Activated CD8-positive, alpha-beta memory T cell treated with anti-CD3 and anti-CD28 coated beads, Interleukin-2, amount 50 U/mL, for 1 hour (primary cell): ENCODE results near the gene ADAMTS14.
"Not testable (repeated sequence)": the region's sequence is repeated elsewhere in the genome, so short reads cannot be mapped to it uniquely, and the experiment has no call there.

Source experiments
- DNase-seq: peaks from one replicate; pipeline ENCODE4 v3.0.0-alpha.2; 2020; ENCODE audit errors: extremely low read depth

ADAMTS14 gene, protein sequence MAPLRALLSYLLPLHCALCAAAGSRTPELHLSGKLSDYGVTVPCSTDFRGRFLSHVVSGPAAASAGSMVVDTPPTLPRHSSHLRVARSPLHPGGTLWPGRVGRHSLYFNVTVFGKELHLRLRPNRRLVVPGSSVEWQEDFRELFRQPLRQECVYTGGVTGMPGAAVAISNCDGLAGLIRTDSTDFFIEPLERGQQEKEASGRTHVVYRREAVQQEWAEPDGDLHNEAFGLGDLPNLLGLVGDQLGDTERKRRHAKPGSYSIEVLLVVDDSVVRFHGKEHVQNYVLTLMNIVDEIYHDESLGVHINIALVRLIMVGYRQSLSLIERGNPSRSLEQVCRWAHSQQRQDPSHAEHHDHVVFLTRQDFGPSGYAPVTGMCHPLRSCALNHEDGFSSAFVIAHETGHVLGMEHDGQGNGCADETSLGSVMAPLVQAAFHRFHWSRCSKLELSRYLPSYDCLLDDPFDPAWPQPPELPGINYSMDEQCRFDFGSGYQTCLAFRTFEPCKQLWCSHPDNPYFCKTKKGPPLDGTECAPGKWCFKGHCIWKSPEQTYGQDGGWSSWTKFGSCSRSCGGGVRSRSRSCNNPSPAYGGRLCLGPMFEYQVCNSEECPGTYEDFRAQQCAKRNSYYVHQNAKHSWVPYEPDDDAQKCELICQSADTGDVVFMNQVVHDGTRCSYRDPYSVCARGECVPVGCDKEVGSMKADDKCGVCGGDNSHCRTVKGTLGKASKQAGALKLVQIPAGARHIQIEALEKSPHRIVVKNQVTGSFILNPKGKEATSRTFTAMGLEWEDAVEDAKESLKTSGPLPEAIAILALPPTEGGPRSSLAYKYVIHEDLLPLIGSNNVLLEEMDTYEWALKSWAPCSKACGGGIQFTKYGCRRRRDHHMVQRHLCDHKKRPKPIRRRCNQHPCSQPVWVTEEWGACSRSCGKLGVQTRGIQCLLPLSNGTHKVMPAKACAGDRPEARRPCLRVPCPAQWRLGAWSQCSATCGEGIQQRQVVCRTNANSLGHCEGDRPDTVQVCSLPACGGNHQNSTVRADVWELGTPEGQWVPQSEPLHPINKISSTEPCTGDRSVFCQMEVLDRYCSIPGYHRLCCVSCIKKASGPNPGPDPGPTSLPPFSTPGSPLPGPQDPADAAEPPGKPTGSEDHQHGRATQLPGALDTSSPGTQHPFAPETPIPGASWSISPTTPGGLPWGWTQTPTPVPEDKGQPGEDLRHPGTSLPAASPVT

DNA sequence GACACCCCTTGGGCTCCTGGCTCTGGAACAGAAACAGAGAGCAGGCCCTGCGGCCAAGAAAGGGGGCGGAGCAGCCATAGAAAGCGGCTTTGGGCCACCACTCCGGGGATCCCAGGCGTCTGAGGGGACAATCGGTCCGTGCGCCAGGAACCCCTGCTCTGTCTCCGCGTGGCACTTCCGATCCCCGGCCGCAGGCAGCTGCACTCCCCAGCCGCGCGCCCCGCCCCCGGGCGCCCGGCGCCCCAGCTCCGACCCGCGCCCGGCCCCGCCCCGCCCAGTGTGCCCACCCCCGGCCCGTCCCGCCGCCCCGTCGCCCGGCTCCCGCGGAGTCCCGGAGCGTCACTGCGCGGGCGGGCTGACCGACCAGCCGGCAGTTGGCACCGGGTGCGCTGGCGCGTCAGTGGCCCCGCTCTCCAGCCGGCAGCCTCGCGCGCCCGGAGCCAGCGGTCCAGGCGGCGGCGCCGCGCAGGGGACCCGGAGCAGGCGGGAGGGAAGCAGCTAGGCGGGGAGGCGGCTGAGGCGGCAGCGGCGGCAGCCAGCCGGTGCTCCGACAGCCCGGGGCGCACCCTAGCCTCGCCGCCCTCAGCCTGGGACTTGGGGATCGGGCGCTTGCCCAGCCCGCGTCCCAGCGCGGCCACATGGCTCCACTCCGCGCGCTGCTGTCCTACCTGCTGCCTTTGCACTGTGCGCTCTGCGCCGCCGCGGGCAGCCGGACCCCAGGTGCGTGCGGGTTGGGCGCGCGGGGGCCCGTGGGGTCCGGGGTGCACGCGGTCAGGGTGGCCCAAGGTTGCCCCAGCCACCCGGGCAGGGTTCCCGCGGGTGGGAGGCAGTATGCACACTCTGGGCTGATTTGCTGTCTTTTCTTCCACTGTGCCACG, at the start of gene ADAMTS14:
Gene ADAMTS14, plus strand, starts transcription at position 342 of the 878 bp plus-strand sequence. Its CDS starts 297 bp downstream, at position 639.
- no peak for DNase-seq

DNA sequence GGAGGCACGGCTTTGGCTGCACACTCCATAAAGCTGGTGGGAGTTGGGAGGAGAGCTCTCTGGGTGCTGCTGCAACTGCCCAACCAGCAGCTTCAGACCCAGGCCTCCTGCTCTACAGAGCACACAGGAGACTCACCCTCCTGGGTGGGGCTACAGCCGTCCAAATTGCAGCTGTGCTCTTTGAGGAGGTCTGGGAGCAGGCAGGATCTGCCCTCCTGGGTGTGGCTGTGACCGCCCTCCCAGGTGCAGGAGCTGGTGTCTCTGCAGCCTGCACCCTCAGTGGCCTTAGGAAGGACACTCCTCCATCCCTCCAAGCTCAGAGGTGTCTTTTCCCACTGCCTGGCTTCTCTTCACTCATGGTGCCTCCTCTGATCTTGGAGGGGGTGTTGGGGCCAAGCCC, 49.8 kb upstream of the ADAMTS14 start:
- no peak for DNase-seq

DNA sequence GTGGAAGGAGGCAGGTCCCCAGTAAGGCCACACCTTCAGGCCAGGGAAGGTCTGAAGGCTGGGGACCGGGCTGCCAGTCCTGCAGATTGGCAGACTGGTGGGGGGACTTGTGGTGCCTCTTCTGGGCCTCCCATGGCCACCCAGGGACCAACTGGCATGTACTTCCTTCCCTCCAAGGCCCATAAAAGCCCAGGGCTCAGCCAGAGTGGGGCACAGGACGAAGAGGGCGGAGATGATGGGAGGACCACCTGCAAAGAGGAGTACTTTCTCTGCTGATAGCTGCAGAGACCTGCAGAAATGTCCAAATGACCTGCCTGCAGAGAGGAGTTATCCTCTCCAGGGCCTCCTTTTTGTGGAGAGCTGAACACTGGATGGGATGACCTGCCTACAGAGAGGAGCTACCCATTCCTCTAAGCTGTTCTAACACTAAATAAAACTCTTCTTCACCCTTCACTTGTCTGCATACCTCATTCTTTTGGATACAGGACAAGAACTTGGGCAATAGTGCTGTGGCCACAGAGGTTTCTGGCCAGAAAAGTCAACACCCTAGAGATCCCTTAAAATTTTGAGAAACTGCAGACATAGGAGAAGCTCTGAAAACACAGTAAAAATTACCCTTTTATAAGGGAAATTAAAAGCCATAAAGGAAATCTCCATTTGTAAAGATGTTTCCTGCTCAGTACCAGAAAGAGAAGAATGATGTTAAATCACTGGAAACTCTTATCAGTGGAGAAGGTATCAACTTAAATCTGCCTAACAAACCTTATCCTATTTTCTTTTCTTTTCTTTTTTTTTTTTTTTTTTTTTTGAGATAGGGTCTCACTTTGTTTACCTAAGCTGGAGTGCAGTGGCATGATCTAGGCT, 49.1 kb upstream of the ADAMTS14 start:
- DNase-seq: no peak

DNA sequence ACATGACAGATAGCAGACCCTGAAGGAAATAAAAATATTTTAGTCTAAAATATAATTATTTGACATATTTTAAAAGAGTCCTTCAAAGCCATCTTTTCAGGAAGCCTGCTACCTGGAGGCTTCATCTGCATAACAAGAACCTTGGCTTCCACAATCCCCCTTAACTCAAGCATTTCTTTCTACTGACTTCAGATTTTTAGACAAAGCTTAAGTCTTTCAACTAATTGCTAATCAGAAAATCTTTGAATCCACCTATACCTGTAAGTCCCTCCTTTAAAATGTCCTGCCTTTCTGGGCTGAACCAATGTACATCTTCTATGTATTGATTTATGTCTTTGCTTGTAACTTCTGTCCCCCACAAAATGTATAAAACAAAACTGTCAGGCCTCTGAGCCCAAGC, 46.2 kb upstream of the ADAMTS14 start:
- DNase-seq: no peak

DNA sequence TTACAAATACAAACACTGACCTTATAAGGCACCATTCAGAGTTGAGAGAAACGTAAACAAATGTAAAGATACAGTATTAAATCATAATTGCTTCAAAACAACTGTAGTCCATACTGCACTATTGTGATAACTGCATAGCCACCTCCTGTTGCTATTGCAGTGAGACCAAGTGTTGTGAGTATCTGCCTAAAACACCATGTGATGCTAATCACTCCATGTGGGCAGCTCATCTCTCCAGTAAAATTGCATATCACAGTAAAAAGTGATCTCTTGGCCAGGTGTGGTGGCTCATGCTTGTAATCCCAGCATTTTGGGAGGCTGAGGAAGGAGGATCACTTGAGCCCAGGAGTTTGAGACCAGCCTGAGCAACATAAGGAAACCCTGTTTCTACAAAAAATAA, 43.0 kb upstream of the ADAMTS14 start:
- no peak for DNase-seq

DNA sequence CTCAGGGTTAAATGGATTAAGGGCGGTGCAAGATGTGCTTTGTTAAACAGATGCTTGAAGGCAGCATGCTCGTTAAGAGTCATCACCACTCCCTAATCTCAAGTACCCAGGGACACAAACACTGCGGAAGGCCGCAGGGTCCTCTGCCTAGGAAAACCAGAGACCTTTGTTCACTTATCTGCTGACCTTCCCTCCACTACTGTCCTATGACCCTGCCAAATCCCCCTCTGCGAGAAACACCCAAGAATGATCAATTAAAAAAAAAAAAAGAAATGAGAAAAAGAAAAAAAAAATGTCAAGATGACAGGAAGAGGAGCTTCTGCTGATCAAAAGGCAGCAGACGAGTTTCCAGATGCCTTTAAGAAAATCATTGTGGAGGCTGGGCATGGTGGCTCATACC, 40.6 kb upstream of the ADAMTS14 start:
- not testable (repeated sequence) for DNase-seq

DNA sequence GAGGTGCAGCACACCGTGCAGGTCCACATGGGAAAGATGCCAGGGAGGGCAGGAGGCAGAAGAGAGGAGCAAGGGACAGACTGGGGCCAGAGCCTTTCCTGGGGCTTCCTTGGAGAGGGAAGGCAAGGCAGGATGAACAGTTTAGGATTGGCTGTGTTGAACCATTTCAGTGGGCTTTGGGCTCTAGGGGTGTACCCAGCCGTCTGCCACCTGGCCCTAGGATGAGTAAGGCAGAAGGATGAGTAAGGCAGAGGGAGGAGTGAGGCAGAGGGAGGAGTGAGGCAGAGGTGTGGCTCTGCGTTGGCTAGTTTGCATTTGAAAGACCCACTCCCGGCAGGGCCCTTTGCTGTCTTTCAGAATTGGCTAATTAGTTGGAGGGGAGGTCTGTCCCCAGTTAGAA, 38.3 kb upstream of the ADAMTS14 start:
- DNase-seq: no peak

DNA sequence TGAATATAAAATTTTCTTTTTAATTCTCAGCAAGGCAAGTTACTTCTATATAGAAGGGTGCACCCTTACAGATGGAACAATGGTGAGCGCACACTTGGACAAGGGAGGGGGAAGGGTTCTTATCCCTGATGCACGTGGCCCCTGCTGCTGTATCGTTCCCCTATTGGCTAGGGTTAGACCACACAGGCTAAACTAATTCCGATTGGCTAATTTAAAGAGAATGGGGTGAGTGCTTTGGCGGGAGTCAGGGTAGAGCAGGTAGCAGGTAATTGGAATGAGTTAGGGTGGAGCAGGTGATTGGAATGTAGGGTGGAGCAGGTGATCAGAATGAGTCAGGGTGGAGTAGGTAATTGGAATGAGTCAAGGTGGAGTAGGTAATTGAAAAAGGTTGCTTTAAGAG, 37.8 kb upstream of the ADAMTS14 start:
- not testable (repeated sequence) for DNase-seq

DNA sequence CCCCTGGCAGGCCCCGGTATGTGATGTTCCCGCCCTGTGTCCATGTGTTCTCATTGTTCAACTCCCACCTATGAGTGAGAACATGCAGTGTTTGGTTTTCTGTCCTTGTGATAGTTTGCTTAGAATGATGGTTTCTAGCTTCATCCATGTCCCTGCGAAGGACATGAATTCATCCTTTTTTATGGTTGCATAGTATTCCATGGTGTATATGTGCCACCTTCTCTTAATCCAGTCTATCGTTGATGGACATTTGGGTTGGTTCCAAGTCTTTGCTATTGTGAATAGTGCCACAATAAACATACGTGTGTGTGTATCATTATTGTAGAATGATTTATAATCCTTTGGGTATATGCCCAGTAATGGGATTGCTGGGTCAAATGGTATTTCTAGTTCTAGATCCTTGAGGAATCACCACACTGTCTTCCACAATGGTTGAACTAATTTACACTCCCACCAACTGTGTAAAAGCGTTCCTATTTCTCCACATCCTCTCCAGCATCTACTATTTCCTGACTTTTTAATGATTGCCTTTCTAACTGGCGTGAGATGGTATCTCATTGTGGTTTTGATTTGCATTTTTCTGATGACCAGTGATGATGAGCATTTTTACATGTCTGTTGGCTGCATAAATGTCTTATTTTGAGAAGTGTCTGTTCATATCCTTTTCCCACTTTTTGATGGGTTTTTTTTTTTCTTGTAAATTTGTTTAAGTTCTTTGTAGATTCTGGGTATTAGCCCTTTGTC, 32.5 kb upstream of the ADAMTS14 start:
- not testable (repeated sequence) for DNase-seq

DNA sequence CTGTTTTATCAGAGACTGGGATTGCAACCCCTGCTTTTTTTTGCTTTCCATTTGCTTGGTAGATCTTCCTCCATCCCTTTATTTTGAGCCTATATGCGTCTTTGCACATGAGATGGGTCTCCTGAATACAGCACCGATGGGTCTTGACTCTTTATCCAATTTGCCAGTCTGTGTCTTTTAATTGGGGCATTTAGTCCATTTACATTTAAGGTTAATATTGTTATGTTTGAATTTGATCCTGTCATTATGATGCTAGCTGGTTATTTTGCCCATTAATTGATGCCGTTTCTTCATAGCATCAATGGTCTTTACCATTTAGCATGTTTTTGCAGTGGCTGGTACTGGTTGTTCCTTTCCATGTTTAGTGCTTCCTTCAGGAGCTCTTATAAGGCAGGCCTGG, 29.0 kb upstream of the ADAMTS14 start:
- not testable (repeated sequence) for DNase-seq

DNA sequence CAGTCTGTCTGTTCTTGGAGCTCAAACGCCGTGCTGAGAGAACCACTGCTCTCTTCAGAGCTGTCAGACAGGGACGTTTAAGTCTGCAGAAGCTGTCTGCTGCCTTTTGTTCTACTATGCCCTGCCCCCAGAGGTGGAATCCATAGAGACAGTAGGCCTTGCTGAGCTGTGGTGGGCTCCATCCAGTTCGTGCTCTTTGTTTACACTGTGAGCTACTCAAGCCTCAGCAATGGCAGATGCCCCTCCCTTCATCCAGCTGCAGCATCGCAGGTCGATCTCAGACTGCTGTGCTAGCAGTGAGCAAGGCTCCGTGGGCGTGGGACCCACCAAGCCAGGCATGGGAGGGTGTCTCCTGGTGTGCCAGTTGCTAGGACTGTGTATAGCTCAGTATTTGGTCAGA, 27.3 kb upstream of the ADAMTS14 start:
- DNase-seq: not testable (repeated sequence)

DNA sequence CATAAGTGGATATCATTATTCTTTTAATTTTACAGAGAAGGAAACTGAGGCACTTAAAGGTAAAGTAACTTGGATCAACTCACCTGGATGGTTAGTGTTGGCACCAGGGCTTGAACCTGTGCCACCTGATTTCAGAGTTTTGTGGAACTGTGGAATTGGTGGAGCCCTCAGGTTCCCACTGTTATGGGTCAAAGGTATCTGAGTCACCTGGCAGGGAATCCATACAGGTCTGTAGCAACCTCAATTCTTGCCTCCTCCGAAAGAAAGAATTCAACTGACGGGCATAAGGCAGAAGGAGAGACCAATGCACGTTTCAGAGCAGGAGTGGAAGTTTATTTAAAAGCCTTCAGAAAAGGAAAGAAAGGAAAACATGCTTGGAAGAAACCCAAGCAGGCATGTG, 25.2 kb upstream of the ADAMTS14 start:
- DNase-seq: no peak

DNA sequence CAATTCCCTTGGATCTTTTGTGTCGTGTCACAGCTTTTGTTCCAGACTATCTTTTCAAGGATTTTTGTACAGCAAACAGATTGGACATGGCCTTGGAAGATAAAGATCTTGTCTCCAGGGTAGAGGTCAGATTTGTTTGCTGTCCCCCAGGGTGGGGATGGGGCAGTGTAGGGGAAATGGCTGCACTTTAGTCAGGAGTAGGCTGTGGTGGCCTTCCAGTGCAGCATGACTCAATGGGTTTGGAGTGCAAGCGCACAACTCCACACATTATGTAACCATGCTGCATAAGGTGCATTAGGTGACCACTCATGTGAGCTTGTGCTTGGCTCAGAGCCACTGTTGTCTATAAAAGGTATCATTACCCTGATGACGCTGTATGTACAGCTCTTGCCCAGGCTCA, 23.9 kb upstream of the ADAMTS14 start:
- DNase-seq: no peak

DNA sequence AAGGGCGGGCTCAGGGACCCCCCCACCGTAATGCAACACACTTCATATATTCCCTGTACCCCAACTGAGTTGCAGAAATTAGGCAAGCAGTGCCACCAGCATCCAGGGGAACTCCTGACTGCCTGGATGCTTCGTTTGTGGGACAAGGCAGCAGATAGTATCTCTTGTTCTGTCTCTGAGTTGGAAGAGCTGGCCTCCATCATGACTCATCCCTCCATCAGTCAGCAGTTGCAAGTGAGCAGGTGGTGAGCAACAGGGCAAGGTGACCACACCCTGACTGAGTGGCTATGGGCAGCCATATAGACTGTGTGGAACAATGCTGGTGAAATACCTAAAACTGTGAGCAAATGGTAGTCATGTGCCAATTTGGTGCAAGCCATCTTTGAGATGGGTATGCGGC, 22.8 kb upstream of the ADAMTS14 start:
- no peak for DNase-seq

DNA sequence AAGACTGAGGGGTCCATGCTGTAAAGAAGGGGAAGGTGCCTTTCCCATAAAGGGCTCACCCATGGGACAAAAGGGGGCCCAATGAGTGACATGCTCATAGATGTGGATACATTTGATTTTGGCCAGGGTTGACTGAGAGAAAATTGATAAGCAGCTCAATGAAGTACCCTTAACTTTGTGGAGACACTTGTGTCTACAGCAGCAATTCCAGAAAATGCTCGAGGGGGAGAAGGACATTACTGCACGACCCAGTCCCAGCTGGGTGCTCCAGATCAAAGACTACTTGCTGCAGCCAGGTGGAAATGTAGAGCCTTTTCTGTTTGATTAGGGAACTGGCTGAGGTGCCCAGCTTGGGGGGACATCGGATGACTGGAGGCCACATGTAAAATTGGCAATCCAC, 22.2 kb upstream of the ADAMTS14 start:
- no peak for DNase-seq

DNA sequence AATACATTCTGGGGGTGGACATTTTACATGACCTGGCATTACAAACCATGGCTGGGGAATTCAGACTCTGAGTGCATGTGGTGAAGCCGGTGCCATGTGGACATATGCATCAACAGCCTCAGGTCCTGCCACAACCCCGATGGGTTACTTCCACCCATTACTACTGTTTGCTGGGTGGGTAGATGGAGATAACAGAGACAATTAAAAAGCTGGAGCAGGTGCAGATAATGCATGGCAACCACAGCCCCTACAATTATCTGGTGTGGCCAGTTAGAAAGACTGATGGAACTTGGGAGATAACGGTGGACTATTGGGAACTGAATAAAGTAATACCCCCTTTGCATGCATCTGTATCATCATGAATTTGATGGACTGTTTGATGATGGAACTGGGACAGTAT, 21.6 kb upstream of the ADAMTS14 start:
- no peak for DNase-seq

DNA sequence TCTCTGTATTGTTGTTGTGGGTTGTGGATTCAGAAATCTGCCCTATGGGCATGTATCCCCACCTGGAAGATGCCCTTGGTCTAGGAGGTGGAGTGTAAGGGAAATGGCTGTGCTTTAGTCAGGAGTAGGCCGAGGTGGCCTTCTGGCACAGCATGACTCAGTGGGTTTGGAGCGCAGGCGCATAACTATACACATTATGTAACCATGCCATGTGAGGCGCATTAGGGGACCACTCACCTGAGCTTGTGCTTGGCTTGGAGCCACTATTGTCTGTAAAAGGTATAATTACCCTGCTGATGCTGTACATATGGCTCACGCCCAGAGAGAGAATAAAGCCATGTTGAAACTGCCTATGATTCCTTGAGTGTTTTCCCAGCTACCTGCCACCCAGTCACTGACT, 20.6 kb upstream of the ADAMTS14 start:
- DNase-seq: no peak

DNA sequence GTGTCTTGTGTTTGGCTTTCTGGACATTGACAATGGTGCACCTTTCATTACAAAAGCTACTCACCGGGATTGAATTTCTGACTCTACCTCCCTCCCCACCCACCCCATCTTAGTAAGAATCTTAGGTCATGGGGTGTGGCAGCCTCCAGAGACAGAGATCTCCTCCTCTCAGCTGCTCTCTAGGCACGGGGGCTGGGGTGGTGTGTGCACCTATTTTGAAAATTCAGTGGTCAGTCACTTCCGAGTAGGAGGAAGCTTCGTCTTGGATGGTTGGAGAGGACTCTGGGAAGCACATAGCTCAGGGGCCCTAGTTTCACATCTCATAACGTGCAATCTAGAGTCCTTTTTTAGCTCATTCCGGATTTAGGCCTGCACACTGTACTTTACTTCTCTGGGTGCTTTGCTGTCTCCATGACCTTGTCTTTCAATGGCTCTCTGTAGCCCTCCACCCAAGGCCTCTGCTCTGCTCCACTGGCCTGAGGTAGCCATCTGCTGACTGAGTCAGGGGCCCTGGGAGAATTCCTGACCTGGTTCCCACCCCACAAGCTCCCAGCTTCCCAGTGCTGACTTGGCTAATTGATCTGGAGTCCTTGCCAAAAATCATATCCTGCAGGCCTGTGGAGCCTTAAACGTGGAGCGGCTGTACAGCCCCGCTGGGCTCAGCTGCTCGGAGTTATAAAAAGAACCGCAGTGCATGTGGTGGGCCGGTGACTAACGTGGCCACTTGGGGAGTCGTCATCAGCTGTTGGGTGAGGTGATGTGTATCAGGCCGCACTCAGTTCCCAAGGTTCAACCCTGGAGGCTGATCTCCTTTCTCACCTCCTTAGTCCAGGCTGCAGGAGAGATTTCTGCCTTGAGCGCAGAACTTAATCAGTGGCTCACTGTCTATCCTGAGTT, 19.3 kb upstream of the ADAMTS14 start:
- DNase-seq: no peak
